GM18907 (cell line): ENCODE measurements around the gene SEMA5B.

Source experiments
- ATAC-seq: cut with Tn5 transposase; IDR thresholded peaks from one replicate; pipeline ENCODE4 v1.9.1; 2021; ENCODE audit warnings: mild to moderate bottlenecking, moderate library complexity; ENCODE audit not compliant: unreplicated experiment

Gene SEMA5B

DNA sequence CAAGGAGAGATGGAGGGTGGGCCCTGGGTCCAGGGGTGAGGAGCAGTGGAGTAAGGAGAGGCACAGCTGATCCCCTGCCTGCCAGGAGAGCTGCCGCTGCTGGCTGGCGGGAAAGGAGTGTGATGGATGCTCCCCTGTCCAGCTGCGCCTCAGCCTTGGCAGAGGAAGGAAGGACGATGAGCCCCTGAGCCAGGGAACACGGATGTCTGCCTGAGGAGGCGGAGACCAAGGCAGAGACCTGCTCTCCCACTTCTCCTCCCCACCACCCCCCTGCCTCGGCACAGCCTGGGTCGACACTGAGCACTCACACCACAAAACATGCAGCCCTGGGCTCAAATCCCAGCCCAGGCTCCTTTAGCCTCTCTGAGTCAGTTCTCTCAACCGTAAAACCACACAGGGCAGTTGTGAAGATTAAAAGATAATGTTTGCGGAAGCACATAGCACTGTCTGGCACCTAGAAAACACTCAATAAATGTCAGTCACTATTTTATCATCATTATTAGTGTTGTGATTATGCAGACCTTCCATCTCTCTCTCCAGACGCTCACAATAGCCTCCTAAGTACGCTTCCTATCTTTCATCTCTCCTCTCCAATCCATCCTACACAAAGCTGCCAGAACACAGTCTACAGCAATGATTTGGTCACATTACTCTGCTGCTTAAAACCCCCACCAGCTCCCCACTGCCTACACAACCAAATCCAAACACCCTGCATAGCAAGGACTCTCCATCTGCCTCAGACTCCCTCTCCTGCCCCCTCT lies 52.2 kb downstream of the SEMA5B start:
- peak; percentile 65 for ATAC-seq

DNA sequence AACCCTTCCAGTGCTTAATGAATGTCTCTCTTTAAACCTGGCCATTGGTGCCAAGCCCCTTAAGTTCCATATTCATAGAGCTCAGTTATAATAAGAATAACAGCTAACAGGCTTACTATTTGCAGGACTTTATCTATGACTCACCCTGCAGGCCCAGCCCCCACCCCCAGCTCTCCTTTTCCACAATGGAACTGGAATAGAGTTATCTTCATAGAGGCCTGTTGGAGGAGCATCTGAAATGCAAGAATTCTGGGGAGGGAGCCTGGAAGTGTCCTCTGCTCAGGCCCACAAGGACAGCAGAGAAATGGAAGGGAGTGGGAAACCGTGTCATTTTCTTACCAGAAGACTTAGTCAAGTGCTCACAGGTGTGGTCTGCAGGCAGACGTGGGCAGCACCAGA lies 52.8 kb downstream of the SEMA5B start:
- no peak for ATAC-seq

DNA sequence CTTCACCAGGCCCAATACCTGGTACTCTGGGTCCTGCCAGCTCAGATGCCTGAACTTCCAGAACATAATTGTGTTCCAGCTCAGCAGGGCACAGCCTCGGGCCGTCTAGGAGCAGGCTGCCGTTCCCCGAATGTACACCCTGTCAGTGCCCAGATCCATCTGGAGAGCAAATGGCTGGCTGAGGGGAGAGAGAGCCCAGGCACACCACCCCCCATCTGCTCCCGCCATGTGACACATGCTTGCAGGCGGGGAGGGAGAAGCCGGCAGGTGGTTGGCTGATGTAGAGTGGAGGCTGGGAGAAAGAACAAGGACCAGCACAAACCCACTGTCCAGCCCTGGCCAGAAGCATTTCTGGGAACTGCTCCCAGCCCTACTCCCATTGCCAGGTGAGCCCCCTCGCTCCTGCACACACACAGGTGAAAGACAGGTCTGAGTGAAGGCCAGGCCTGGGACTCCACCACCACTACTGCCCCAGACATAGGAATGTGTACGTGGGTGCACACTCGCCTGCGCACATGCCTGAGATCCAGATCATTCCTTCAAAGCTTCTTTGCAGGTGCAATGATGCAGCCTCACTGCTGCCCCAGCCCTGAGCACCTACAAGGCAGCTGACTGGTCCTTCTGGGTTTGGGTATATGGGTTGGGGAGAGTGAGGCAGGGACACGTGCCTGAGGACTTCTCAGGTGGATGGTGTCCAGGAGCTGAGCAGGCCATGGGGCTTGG lies 53.5 kb downstream of the SEMA5B start:
- no peak for ATAC-seq

DNA sequence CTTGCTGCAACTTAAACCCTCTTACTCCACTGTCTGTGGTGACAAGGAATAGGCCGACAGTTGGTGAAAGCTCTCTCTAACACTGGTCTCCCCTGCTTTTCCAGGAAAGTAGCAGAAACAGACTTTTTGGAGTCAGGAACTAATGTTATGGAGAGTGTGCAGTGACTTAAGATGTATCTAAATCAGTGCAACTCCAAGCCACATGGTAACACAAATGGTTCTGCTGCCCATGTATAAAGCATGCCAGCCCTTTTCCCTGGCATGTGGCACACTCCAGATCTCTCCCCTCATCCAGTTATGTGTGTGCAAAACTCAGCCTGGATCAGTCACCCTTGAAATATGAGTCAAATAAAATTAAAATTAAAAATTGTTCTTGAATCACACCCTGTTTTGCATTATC lies 55.4 kb downstream of the SEMA5B start:
- no peak for ATAC-seq

DNA sequence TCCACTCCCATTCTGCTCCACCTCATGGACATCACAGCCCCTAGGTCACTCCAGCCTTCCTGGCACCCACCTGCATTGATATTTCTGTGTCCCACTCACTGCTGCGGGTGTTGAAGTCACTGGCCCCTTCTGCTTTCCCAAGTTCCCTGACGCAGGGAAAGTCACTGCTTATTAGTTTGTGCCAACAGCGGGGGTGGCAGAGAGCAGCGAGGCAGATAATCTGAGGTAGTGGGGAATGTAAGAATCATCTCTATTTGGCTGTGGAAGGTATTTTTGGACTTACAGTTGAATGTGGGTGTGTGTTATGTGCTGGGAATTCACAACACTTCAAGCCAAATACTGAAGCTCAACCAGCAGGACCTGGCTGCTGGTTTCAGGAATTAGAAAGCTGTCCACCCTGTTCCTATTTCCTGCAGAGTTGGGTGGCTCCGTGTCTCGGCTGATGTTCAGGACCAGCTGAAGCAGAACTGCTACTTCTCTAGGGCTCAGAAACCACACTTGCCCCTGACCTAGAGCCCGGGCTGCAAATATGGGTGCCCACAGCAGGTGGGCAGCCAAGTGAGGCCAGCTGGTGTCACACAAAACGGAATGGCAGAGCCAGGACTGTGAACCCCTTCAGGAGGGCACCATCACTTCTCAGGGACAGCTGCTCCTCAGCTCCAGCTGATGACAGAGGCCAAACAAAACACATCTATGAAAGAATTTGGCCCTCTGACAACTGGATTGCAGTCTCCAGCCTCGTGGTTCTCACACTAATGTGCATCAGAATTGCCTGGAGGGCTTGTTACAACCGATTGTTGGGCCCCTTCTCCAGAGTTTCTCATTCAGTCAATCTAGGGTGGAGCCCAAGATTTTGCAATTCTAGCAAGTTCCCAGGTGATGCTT lies 57.7 kb downstream of the SEMA5B start:
- no peak for ATAC-seq

DNA sequence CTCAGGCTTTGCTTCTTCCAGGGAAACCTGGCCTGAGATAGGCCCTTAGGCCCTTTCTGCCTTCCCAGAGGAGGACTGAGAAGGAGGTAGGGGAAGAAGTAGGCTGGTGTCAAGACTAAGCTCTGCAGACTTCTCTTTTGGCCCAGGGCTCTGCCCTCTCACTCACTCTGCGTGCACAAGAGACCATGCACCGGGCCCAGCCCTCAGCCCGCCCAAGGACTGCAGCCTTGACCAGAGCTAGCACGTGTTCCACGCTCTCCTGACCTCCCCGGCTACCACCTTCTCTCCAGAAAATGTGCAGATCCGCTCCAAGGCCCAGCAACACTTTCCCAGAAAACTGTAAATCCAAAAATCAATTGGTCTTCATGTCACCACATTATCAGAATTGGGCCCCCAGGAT lies 59.8 kb downstream of the SEMA5B start:
- ATAC-seq = no peak

DNA sequence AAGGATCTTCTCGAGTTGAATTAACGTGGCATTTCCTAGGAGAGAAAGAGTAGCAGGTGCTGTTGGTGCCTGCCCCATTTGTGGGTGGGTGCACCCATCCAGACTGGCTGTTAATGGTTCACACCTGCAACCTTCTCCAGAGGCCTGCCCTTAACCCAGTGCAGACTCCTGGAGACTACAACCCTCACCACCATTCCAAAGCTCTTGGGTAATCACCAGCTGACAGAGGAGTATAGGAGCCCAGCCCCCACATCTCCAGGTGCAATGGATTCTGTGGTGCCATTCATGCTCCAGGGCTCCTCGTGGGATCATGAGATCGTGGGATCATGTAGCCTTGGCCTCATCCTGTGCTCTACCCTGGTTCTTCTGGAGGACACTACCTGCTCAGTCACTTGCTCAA lies 60.2 kb downstream of the SEMA5B start:
- ATAC-seq = no peak

DNA sequence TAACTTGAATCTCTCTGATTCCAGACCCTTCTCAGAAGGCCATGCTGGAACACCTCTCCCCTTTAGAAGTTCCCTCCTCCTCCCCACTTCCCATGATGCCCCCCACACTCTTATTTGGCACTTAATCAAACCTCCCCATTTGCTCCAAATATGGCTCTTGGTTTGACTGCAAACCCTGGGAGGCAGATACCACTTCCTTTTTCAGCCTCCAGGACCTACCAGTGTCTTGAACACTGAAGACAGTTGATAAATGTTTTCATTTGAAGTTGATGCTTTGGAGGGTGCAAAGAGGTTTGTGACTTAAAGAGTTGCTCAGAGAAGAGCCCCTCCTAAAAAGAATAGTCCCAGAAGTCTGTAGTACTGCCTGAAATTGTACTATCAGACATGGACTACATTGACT lies 61.5 kb downstream of the SEMA5B start:
- no peak for ATAC-seq

DNA sequence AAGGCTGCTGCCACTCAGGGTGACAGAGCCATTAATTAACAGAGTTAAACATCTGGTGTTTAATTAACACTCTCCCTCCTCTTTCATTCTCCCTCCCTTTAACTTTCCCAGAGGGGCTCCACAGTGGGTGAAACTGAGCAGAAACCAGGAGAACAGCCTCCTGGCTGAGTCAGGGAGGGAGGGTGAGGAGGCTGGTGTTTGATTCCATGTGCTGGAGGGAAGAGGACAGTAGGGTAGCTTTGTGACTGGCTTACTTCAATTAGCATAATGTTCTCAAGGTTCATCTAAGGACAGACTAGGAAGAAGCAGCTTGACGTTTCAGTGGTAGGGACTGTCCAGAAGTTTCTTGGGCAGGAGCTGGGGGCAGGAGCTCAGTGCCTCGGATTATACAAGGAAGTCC lies 62.8 kb downstream of the SEMA5B start:
- no peak for ATAC-seq

DNA sequence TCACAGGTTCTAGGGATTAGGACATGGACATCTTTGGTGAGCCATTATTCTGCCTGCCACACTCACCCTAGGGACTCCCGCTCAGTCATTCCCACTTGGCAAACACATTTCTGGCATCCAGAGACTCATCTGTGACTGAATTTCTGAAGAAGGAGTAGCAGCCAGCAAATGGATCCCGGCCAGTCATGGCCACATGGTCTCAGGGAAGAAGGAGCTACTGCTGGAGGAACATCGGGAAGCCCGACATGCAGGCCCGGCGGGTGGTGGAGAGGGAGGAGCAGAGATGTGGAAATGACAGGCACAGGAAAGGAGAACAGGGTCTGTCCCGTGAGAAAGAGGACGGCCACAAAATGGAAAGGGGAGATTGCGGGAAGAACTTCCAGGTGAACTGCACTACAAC lies 65.4 kb downstream of the SEMA5B start:
- no peak for ATAC-seq

DNA sequence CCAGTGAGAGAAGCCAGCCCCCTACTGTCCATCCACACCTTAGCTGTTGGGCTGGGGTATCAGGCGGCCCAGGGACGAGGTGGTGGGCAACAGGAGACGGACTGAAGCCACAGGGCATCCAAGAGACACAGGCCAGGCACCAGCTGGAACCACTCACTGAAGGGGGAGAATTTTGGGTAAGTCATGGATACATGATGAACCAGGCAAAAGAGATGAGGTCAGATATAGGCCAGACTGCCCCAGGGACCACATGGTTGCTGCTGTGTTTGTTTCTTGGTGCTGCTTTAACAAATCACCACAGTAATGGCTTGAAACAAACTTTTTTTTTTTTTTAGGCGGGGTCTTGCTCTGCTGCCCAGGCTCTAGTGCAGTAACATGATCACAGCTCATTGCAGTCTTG lies 66.4 kb downstream of the SEMA5B start:
- ATAC-seq = no peak

DNA sequence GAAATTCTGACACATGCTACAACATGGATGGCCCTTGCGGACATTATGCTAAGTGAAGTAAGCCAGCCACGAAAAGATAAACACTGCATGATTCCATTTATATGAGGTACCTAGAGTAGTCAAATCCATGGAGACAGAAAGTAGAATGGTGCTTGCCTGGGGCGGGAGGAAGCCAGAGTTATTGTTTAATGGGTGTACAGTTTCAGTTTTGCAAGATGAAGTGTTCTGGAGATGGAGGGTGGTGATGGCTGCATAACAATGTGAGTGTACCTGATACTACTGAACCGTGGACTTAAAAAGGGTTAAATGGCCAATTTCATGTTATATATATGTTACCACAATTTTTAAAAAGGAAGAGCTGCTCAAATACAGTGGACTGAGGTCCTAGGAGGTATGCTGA lies 66.9 kb downstream of the SEMA5B start:
- no peak for ATAC-seq

DNA sequence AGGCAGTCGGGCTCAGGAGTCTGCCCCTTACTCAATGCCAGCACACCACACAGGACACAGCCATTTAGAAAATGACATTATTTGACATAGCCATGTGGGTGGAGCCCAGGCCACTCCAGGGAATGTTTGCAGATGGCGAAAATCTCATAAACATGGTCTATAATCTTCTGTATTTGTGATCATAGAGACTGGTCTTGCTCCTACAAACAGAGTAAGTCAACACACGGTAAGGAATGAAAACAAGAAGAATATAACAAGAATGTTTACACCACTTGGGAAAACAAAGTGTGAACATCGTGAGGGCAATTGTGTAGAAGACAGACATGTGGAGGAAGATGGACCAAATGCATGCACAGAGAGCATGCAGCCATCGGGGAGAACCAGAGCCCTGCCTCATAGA lies 68.2 kb downstream of the SEMA5B start:
- no peak for ATAC-seq

DNA sequence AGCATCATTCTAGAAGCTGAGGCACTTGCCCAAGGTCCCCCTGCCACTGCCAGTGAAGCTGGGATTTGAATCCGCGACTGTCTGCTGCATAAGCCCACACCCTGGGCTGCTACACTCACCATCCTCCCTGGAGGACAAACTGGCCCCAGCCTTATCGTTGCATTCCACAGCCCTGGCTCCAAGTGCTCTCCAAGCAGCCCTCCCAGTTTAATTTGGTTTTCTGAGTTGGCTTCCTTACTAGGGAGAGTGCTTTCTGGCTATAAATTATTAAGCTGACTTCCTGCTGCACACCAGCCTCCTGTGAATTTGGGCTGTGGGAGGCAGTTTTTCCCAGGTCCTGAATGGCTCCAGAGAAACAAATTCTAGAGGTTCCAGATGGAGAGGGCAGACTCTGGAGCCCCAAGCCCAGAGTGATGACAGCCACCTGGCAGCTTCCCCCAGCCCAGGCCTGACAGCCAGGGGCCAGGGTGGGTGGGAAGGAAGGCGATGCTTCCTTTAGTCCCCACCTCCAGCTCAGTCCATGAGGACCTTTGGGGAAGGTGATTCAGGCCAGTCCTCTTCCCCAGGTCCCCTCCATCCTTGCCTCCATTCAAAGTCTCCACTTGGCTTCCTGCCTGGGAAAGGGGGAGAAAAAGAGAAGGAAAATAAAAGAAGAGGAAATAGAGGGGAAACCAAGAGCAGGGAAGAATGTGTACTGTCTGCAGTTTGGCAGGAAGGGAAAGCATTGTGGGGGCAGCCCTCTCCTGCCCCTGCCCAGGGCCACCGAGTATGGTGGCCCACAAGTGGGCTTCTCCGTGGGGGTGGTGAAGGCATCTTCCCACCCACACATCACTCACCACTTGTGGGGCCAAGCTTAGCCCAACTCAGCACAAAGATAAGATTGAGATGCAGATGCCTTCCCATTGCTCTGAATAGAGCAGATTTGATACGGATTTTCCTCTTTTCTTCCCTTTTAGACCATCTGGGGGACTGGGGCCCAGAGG lies 69.6 kb downstream of the SEMA5B start:
- no peak for ATAC-seq

DNA sequence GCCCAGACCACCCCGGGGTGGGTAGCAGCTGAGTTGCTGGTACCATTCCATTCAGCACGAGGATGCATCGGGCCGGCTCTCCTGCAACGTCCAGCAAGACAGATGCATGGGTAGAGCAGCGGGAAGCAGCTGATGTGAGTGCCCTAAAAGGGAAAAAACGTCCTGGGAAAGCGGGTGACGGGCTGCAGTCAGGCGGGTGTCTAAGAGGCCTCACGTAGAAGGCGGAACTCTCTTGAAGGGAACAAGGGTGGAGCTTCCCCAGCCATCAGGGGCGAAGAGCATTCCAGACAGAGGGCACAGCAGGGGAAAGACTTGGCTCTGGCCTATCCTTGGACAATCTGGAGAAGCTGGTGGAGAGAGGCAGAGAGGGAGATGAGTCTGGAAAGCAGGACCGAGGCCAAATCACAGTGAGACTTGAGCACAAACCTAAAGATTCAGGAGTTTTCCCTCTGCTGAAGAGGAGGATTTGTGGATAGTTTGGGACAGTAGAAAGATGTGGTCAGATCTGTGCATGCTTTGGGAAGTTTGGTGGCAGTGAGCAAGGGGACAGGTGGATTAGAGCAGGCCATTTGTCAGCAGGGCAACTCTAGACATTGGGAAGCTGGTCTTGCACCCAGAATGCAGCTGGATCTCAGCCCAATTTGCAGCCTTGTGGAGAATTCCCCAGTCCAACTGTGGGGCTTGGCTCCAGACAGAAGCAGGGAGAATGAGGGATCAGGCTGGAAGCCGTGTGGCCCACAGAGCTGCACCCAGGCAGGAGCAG lies 70.7 kb downstream of the SEMA5B start:
- no peak for ATAC-seq

DNA sequence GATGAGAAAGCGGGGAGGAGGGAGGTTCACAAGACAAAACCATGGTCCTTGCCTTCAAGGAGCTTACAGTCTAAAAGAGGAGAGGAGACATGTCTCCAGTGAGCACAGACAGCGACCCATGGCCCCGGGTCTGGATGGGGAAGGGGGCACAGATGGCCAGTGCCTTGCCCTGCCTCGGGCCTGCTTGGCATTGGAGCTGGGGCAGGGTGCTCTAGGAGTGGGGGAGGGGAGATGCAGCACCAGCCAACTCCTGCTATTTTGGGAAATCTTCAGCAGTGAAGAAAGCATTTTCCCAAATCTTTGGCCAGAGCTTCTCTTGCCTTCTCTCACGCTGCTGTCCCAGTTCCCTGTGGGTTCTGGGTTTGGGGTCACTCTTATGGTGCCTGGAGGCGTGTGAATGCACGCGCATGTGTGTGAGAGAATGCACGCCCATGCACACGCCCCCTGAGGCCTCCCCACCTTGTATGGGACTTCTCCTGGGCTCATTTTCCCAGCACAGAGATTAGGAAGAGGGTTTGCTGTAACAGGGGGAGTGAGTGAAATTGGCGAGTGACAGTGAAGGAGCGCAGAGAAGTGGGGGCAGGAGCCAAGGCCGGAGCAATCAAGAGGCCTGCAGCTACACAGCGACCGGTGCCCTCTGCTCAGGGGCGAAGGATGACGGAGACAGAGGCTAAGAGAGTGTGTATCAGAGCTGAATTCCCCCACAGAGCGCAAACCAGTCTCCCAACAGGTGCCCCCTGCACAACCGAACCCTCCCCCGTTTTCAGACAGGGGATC lies 71.5 kb downstream of the SEMA5B start:
- ATAC-seq = no peak

DNA sequence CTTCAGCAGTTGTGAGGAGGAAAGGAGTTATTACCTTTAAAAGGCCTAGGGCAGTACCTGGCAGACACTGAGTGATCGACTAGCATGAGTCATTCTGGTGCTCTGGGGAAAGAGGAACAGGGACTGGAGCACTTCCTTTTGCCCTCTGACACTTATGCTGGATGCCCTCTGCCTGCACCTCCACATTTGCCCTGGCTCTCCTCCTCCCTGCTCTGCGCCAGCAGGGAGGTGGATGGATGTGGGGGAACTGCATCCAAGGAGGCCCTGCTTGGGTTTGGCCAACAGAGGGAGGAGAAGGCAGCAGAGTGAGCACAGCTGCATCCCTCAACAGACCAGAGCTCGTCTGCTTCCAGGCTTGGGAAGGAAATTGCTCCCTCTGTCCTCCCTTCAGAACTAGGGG lies 75.0 kb downstream of the SEMA5B start:
- ATAC-seq = peak; percentile 84

DNA sequence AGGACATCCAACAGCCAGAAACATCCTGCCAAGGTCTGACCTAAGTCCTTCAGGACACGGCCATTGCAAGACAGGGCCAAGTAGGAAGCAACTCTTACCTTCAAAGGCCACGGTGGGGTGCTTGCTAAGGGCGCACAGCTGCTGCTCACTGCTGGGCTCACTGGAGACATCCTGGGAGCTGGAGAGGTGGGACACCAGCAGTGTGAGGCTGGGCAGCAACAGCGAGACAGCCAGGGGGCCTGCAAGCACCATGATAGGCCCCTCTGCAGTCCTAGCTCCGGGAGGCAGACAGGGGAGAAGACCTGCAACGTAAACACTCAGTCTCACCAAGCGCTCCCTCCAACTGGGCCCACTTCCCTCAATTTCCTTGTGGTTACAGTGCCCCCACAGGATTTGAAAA lies 79.2 kb downstream of the SEMA5B start:
- no peak for ATAC-seq

DNA sequence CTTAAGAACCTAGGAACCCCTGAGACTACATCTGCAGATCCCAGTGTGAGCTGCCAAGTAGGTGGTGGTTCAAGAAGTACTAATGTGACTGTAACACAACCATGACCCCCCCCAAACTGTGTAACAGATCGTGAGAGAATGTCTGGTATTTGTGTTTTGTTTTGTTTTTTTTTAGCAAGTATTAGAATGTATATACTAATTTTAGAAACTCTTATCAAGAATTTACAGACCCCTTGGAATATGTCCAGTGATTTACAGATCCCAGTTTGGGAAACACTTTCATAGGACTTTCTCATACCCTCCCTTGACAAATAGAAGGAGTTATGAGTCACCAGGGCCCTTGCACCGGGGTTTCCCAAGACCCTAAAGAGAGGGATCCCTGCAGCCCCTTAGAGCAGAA lies 79.8 kb downstream of the SEMA5B start:
- no peak for ATAC-seq
